ENCODE measurements around the gene NGFR.
"Not testable (repeated sequence)": the region's sequence is repeated elsewhere in the genome, so short reads cannot be mapped to it uniquely, and the experiment has no call there.

The NGFR gene

DNA sequence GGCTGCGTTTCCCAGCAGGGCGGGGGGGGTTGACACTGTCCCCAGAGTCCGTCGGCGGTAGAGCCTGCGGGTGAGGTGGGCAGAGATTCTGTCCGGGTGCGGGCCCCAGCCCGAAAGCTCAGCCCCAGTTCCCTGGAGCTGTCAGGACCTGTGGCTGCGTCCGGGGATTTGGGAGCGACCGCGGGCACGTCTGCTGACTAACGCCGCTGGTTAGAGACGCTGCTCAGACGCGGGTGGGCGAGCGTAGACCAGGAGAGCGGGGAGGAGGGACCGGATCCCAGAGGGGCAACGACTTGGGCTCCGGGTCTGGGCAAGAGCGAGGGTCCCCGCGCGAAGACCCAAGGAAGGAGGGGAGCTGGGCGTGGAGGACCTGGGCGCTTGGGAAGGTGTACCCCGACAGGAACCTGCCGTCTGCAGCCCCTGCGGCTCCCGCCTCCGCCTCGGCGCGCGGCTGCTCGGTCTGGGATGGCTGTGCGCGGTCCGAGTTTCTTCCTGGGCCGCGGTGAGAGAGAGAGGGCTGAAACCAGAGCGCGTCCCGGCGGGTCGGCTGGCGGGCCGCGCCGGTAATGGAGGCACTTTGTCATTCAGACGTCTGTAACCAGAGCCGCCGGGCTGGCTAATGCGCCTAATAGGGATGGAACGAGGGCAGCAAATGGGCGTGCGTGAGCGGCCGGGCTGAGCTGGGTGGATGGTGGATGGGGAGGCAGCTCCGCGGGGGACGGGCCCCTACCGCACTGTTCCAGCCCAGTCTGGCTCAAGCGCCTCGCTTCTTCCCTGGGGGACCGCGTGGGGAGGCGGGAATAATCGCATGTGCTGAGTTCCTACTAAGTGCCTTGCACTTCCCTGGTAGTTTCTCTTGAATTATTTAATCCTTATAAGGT lies 2.3 kb downstream of the NGFR start:
- DNase-seq = no peak

GRCh38 chr17:49498029-49498615 lies 3.0 kb downstream of the NGFR start:
- no peak for DNase-seq

GRCh38 chr17:49501496-49501895 lies 6.4 kb downstream of the NGFR start:
- no peak for DNase-seq

DNA sequence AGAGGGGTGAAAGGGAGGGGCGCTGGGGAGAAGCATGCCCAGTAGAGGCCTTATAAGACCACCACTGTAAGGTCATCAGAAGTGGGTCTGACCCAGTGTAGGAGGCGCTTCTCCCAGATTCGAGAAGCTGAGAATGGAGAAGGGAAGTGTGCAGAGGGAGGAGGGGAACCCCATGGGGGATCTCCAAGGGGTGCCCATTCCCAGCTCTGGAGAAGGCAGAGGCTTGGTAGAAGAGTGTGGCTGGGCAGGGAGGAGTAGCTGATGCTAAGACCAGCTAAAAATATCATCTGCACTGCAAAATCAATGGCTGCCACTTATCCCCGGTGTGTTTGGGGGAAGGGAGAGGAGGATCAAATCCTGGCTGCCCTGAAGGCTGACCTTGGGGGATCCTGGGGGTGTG lies 7.2 kb downstream of the NGFR start:
- DNase-seq = no peak

GRCh38 chr17:49502680-49503079 lies 7.6 kb downstream of the NGFR start:
- DNase-seq = not testable (repeated sequence)

- no peak for DNase-seq
Measured at GRCh38 chr17:49504369-49504768, 9.3 kb downstream of the NGFR start.

DNA sequence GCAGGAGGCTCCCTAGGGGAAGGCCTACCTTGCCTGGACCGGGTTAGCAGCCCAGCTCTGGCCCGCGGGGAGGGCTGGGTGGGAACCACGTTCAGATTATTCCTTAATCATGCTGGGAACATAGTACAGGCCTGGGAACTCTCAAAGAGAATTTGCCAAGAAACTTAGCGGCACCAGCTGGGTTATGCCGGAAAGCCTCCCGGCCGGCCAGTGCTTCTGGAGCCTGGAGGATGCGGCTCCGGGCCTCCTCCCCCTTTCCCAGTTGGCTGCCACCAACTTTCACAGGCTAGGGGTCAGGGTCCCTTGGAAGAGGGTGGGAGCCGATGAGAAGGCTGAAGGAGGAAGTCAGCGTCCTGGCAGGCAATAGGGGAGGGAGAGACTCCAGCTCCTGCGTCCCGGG lies 10.8 kb downstream of the NGFR start:
- no peak for DNase-seq

- no peak for DNase-seq
Measured at GRCh38 chr17:49506282-49506681, 11.2 kb downstream of the NGFR start.

- no peak for DNase-seq
Measured at GRCh38 chr17:49508061-49508865, 13.2 kb downstream of the NGFR start.

DNA sequence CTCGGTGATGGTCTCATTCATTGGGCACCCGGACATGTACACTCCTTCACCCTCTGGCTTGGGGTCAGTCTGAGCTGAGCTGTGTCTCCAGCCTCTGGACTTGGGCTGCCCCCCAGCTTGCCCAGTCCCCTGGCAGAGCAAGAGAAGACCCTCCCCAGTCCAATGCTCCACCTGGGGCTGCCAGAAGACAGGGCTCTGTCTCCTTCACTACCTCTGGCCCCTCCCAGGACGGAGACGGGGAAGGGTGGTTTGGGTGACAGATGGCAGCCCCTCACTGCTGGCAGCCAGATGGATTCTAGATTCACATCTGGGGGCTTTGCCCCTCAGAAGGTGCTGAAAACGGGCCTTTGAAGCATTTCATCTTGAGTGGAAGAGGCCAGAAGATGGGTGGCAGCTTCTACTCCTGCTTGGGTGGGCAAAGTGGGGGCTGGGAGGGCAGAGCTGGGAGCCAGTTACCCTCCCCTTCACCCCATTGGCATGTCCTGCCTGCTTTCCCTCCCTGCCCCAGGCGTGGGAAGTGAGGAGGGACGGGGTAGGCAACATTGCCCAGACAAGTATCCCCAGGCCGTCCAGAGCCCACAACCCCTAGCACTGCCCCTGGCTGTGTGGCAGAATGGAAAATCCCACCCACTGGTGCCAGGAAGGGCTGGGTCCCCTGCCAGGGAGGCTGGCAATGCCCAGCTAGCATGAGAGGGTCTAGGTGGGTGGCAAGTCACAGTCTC lies 13.9 kb downstream of the NGFR start:
- DNase-seq = no peak

DNA sequence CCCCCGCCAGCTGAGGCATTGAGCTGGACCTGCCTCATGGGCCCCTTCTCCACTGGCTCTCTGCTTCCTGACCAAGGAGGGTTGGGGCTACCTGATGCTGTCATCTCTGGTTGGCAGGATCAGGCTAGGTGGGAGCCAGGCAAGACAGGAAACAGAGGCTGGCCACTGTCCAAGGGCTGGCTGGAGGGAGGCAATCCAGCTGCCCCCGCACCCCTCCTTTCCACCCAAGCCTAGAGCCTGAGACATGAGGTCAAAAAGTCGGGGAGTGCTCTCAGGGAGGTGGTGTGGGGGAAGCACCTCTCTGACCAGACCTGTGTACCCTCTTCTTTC lies 14.5 kb downstream of the NGFR start:
- no peak for DNase-seq

DNA sequence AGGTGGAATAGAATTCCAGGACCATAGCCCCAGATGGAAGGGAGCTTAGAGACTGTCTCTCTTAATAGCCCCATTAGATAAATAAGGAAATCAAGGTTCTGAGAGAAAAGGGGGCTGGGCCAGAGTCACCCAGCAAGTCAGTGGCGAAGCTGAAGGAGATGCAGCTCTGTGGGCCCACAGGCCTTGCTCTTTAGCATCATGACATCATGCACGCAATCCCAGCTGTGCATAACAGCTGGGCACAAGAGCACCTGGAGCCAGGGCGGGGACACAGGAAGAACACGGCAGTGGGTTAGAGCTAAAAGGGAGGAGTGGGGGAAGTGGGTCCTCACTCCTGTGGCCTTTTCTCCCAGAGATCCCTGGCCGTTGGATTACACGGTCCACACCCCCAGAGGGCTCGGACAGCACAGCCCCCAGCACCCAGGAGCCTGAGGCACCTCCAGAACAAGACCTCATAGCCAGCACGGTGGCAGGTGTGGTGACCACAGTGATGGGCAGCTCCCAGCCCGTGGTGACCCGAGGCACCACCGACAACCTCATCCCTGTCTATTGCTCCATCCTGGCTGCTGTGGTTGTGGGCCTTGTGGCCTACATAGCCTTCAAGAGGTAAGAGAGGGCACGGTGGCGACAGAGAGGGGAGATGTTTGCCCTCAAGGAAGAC lies 15.1 kb downstream of the NGFR start:
- DNase-seq = no peak

DNA sequence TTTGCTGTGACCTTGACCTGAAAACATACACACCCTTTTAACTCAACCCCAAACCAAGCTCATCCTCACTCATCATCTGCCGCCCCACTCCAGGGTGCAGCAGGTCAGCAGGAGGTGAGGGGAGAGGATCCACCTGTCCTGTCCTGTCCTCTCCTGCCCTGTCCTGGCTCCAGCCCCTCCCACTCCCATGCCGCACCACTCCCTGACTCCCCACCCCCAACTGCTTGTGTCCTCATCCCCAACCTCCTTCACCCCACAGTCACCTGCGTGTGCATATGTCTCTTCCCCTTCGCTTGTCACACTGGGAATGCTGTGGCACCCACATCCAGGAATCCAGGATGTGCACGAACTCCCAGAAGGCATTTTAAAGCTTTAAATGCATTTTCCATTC lies 15.6 kb downstream of the NGFR start:
- DNase-seq = no peak

GRCh38 chr17:49511810-49512209 lies 16.7 kb downstream of the NGFR start:
- no peak for DNase-seq

GRCh38 chr17:49512296-49513043 lies 17.4 kb downstream of the NGFR start:
- no peak for DNase-seq

GRCh38 chr17:49513044-49513395 lies 17.9 kb downstream of the NGFR start:
- DNase-seq = no peak

- DNase-seq = no peak
Measured at GRCh38 chr17:49513641-49514040, 18.5 kb downstream of the NGFR start.

DNA sequence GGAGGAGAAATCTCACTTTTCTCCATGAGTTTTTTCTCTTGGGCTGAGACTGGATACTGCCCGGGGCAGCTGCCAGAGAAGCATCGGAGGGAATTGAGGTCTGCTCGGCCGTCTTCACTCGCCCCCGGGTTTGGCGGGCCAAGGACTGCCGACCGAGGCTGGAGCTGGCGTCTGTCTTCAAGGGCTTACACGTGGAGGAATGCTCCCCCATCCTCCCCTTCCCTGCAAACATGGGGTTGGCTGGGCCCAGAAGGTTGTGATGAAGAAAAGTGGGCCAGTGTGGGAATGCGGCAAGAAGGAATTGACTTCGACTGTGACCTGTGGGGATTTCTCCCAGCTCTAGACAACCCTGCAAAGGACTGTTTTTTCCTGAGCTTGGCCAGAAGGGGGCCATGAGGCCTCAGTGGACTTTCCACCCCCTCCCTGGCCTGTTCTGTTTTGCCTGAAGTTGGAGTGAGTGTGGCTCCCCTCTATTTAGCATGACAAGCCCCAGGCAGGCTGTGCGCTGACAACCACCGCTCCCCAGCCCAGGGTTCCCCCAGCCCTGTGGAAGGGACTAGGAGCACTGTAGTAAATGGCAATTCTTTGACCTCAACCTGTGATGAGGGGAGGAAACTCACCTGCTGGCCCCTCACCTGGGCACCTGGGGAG lies 19.1 kb downstream of the NGFR start:
- no peak for DNase-seq

GRCh38 chr17:49515196-49515770 lies 20.2 kb downstream of the NGFR start:
- no peak for DNase-seq

GRCh38 chr17:49516180-49516579 lies 21.1 kb downstream of the NGFR start:
- no peak for DNase-seq

Measured in SIG-M5 (cell line).